ENCODE results near the gene PAM16.

Gene PAM16

GRCh38 chr16:4383591-4384444 is 32.7 kb upstream of the PAM16 start:
- no peak for DNase-seq

- no peak for DNase-seq
Measured at GRCh38 chr16:4382795-4383357, 31.8 kb upstream of the PAM16 start.

GRCh38 chr16:4381935-4382794 is 31.0 kb upstream of the PAM16 start:
- no peak for DNase-seq

GRCh38 chr16:4381072-4381934 is 30.2 kb upstream of the PAM16 start:
- DNase-seq = no peak

GRCh38 chr16:4380119-4381063 is 29.3 kb upstream of the PAM16 start:
- no peak for DNase-seq

GRCh38 chr16:4378999-4379690 is 28.0 kb upstream of the PAM16 start:
- DNase-seq = no peak

GRCh38 chr16:4378161-4378666 is 27.1 kb upstream of the PAM16 start:
- DNase-seq = no peak

- DNase-seq = no peak
Measured at GRCh38 chr16:4377573-4378154, 26.5 kb upstream of the PAM16 start.

- DNase-seq = no peak
Measured at GRCh38 chr16:4376893-4377572, 25.9 kb upstream of the PAM16 start.

GRCh38 chr16:4376126-4376892 is 25.2 kb upstream of the PAM16 start:
- no peak for DNase-seq

GRCh38 chr16:4375717-4376116 is 24.6 kb upstream of the PAM16 start:
- no peak for DNase-seq

GRCh38 chr16:4373909-4374742 is 23.0 kb upstream of the PAM16 start:
- DNase-seq = no peak

GRCh38 chr16:4373356-4373908 is 22.3 kb upstream of the PAM16 start:
- DNase-seq = no peak

- DNase-seq = no peak
Measured at GRCh38 chr16:4372578-4373355, 21.6 kb upstream of the PAM16 start.

- no peak for DNase-seq
Measured at GRCh38 chr16:4372001-4372577, 21.0 kb upstream of the PAM16 start.

- peak; percentile 59 for DNase-seq
Measured at GRCh38 chr16:4371357-4372000, 20.4 kb upstream of the PAM16 start, which contains the start of gene VASN. Gene VASN, plus strand, starts transcription at chr16:4371848. Its CDS starts 9,030 bp downstream, at chr16:4380878.
